ENCODE results near the gene SGCA.

The SGCA gene

DNA sequence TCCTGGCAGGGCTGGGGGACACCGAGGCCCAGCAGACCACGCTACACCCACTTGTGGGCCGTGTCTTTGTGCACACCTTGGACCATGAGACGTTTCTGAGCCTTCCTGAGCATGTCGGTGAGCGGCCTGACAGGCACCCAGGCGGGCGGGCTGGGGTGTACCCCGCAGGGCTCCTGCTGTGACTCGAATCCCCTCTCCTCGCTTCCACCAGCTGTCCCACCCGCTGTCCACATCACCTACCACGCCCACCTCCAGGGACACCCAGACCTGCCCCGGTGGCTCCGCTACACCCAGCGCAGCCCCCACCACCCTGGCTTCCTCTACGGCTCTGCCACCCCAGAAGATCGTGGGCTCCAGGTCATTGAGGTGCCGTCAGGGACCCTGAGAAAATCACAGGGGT, 1.6 kb downstream of the SGCA start:
- no peak for DNase-seq (ENCODE audit: low read depth)

DNA sequence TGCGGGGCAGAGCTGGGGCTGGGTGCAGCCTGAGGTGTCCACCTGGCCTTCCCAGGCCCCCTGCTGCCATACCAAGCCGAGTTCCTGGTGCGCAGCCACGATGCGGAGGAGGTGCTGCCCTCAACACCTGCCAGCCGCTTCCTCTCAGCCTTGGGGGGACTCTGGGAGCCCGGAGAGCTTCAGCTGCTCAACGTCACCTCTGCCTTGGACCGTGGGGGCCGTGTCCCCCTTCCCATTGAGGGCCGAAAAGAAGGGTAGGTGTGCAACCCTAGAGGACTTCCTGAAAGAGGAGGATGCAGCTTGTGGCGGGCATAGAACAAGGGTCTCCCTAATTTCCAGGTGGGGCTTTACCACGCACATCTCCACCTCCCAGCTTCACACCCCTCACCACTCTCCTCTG, 2.5 kb downstream of the SGCA start:
- no peak for DNase-seq (ENCODE audit: low read depth)

DNA sequence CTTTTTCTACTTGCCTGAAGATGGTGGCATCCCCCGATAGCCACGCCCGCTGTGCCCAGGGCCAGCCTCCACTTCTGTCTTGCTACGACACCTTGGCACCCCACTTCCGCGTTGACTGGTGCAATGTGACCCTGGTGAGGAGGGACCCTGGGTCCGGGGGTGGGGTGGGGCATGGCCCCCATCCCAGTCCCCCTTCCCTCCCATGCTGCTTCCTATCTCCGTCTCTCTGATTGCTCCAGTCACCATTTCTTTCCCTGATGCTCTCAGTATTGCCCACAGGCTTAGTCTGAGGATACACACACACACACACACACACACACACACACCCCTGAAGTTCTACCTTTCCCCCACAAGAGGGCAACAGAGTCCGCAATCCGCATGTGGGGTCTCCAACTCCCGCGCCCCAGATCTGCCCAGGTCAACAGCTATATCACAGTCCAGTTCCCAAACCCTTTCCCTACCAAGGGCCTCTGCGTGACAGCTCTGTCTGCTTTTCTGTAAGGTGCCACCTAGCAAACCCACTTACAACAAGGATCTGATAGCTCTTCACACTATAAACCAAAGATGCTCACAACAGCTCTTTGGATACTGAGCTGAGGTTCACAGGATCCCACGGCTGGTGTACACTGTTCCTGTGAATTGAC, 3.4 kb downstream of the SGCA start:
- no peak for DNase-seq (ENCODE audit: low read depth)

DNA sequence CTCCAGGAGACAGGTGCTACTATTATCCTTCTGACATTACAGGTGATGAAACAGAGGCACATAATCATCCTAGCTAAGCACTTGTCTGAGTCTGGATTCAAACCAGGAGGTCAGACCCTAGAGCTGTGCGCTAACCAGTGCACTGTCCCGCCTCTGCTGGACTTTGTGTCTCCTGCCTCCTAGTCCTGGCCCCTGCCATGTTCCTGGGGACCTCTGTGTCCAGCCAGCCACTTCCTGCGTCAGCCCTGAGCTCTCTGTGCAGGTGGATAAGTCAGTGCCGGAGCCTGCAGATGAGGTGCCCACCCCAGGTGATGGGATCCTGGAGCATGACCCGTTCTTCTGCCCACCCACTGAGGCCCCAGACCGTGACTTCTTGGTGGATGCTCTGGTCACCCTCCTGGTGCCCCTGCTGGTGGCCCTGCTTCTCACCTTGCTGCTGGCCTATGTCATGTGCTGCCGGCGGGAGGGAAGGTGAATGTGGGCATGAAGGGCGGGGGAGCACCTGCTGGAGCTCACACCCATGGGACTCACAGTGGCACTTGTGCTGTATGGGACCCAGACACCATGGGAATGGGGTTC, 4.2 kb downstream of the SGCA start:
- no peak for DNase-seq (ENCODE audit: low read depth)

DNA sequence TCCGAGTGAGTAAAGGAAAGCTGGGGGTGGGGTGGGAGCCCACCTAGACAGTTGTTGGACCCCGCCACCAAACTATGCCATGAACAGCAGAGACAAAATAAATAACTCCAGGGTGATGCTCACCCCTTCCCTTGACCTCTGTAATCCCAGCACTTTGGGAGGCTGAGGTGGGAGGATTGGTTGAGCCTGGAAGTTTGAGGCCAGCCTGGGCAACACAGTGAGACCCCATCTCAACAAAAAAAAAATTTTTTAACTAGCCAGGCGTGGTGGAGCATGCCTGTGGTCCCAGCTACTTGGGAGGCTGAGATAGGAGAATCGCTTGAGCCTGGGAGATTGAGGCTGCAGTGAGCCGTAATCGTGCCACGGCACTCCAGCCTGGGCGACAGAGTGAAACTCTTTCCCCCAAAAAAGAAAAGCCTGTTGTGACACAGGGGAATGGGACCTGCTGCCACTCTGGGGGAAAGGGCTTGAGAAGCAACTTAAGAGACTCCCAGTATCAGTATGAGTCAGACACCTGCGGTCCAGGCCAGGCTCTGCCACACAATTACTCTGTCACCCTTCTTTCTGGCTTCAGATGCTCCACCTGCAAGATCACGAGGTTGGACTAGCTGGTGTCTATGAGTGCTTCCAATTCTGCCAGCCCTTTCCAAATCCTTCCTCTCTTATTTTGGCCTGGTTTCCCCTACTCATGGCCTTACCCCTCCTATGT, 5.0 kb downstream of the SGCA start:
- no peak for DNase-seq (ENCODE audit: low read depth)

DNA sequence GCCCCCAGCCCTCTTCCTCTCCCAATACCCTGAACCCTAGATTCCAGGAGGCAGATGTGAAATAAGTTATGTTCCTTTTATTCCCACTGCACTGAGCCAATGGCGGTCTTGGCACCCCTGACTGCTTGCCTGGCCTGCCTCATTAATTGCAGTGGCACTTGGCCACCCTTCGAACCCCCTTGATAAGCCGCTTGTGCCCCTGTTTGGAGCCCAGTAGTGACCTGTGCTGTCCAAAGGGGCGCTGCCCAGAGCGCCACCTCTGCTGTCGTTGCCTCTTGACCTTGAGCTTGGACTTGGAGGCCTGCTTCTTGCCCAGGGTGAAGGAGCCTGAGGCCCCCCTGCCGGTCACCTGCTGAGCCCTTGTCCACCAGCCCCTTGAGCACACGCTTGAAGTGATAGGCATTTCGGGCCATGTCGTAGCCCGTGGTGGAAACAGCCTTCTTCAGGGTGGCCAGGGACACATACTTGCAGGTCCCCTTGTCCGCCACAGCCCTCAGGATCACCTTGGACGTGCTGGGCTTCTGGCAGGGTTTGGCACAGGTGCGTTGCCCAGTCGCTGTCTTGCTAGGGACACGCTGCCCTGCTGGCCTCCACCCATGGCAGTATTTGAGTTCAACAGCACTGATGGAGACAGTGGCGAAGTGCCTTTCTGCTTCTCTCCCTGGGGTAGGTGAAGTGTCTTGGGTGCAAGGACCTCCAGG, 5.7 kb downstream of the SGCA start:
- no peak for DNase-seq (ENCODE audit: low read depth)

DNA sequence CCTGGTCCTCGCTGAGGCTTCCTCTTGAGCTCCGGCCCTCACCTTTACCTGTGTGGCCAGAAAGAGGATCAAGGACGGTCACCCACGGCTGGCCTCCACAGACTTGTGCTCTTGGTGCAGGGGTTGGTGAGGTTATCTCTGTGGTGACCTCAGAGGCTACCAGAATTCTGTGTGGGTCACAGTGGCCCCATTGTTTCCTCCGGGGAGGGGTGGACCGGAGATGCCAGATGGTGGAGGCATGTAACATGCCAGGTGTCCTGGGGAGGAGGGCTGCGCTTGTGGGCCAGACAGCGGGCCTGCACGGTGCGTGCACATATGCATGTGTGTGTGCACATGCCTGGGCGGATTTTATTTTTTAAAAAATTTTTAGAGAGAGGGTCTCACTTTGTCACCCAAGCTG, 6.3 kb downstream of the SGCA start:
- DNase-seq (ENCODE audit: low read depth) = no peak

DNA sequence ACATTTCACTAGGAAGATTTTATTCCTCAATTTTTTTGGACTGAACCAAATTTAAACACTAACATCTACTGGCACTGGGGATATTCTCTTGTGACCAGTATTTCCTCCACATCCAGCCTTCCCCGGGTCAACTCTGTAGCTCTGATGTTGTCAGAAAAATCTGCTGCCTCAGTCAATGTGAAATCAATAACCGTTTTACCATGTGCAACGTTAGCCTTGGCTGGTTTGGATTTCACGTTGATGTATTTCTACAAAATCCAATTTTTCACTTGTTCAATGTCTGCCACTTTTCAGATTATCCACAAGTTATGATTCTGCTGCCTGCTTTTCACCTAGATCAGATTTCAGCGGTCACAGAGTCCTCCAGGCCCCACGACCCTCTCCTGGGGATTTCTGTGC, 7.1 kb downstream of the SGCA start:
- no peak for DNase-seq (ENCODE audit: low read depth)

DNA sequence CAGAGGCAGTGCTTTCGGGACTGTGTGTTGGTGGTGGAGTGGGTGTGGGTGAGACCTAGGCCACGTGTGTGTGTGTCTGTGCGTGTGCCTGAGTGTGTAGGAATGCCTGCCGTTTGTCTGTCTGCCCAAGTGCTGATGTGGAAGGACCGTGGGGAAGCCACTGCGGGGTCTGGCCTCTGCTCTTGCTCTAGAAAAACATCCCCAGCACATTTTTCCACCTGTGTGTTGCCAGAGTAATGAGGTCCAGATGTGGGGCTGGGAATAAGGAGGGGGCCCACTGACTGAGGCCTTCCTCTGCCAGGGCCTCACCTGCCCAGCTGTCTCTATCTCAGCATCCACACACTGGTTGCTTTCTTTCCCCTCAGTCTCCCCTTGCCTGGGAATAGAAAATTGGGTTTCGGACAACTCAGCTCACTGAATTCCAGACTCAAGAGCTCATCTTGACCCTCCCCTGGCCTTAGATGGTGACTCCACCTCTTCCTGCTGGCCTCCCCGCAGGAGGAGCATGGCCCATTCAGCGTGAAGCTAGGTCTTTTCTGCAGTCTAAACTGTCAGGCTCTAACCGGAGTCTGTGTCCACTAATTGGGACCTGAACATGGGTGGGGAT, 7.6 kb downstream of the SGCA start:
- no peak for DNase-seq (ENCODE audit: low read depth)

DNA sequence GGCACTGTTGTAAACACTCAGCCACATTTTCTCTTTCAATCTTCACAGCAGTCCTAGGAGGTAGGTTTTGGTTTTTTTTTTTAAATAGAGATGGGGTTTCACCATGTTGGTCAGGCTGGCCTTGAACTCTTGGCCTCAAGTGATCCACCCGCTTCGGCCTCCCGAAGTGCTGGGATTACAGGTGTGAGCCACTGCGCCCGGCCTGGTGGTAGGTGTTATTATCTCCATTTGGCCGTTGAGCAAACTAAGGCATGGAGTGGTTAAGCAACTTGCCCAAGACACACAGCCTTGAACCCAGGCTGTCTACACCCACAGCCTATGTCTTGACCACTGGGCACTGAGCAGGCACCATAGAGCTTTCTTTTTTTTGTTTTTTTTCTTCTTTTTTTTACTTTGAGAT, 8.6 kb downstream of the SGCA start:
- no peak for DNase-seq (ENCODE audit: low read depth)

DNA sequence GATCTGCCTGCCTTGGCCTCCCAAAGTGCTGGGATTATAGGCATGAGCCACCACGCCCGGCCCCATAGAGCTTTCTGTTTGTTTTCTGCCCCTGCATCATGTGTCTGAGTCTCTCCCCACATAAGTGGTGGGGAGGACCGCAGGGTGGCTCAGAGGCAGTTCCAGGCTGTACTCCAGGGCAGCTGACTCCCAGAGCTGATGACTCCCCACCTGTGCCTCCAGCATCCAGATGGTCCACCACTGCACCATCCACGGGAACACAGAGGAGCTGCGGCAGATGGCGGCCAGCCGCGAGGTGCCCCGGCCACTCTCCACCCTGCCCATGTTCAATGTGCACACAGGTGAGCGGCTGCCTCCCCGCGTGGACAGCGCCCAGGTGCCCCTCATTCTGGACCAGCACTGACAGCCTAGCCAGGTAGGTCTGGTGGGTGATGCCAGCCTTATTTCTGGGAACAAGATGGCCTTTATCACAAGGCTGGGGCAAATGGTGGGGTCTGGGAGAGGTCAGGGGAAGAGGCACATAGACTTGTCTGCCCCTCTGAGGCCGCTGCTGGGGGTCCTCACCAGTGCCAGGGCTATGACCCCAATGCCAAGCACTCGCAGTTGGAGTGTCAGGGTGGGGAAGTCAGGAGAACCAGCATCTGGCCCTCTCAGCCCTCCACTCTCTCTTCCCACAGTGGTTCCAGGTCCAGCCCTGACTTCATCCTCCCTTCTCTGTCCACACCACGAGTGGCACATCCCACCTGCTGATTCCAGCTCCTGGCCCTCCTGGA, 9.4 kb downstream of the SGCA start:
- no peak for DNase-seq (ENCODE audit: low read depth)

DNA sequence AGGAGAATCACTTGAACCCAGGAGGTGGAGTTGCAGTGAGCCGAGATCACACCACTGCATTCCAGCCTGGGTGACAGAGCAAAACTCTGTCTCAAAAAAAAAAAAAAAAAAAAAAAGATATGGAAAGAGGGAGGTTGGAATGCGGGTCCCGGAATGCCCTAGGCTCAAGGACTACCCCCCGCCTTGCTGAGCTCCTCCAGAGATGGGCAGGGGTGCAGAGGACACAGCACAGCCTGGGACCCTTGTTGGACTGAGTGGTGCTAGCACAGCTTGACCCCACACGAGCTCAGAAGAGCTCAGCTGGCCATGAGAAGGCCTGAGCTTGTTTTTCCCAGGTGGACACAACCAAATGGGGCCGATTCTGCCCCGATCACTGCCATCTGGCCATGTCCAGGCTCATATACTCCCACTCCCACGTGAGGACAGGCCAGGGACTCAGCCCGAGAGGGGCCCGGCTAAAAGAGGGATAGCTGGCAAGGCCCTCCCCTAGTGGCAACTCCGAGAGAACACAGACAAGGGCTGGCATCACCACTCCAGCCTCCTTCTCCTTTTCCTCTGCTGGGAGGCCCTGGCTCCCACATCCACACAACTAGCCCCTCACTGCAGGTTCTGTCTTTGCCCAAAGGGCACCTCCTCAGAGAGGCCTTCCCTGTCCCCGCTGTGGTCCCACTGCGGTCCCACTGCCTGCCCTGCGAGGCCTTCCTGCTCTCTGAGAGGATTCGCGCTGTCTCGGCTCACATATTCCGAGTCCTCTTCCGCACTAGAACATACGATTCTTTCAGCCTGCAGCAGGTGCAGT, 11.0 kb downstream of the SGCA start:
- DNase-seq (ENCODE audit: low read depth) = no peak

DNA sequence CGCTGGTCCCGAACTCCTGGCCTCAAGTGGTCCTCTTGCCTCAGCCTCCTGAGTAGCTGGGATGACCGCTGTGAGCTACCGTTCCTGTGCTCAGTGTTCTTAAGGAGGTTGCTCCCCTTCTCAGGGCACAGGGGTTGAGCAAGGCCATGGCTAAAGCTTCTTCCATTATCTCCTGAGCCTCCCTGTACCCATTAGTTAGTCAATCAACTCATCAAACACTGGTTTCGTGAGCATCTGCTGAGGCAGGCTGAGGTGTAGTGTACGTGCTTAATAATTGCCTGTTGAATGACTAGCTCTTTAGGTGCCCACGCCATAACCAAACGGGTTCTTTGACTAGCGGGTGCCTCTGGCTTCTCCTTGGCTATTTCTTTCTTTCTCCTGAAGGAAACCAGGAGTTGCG, 11.7 kb downstream of the SGCA start:
- DNase-seq (ENCODE audit: low read depth) = no peak

DNA sequence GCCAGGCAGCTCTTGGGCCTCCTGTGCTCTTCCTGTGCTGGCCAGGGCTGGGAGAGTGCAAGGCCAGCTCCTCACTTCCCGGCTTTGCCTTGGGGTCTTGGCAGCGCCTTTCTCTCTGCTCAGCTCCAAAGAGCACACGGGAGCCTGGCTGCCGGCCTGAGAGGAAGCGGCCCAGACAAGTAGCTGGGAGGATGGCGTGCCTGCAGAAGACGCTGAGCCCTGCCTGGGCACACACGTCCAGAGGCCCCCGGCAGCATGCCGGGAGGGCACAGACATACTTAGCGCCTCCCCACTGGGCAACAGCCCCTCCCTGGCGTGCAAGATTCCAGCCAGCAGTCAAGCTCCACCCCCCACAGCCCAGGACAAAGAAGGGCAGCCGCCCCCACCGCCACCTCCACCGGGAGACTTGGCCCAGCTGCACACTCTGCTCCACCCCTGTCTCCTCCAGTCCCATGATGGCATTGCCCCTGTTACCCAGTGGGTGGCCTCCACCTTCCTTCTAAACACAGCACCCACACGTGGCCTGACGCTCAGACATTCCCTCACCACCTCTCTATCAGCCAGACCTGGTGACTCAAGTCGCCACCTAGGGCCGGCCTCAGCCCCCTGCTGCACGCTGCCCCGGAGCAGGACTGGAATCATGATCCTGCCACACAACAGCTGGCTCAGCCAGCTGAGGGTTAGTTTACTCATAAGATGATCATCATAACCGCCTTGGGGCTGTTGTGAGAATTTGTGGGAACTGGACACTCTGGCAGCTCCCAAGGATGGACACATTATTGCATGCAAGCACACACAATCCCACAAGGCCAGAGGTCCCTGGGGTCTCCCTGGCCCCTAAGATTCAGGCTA, 12.4 kb downstream of the SGCA start:
- DNase-seq (ENCODE audit: low read depth) = peak; percentile 34

DNA sequence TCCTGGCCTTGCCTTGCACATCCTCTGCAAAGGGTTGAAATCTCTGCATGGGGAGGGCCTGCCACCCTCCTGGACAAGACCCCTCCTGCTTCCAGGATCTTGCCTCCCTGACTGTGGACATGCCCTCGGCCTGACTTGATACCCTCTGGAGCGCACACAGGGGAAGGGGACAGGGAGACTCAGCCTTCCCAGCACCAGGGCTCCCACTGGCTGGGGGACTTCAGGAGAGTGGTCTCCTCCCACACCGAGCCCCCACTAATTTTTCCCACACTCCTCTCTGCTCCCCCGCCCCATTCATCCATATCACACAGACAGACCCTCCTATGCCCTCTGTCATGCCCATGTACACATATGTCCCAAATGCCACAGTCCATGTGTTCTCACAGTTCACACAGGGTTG, 14.3 kb downstream of the SGCA start:
- no peak for DNase-seq (ENCODE audit: low read depth)

DNA sequence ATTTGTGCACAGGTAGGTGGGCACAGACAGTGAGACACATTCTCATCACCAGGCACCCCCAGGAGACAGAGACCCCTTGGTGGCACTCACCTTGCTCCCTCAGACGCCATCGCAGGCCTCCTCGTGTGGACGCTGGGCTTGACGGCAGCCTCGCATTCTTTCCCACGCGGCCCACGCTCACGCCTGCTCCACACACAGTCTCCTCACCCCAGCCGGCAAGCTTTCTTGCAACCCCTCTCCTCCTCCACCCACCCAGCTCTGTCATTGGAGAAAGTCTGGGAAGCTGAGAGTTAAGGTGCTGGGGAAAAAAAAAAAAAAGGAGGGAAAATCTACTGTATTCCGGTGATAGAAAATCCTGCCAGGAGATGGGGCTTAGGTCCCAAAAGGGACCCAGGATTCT, 14.8 kb downstream of the SGCA start:
- DNase-seq (ENCODE audit: low read depth) = no peak

DNA sequence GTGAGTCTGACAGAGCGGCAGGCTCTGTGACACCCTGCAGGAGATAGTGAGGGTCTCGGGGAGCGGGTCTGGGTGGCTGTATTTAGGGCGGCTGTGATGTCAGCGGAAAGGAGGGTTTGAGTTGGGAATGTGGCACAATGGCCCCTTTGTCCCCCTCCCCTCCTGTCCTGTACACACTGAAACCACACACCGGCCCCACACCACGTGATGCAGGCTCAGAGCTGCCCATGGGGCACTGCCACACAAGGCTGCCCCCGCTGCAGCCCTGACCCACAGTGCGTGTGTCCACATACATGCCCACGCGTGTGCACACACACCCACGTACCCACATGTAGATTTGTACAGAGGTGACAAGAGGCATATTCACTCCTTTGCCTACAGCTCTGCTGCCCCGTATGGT, 15.3 kb downstream of the SGCA start:
- DNase-seq (ENCODE audit: low read depth) = no peak

DNA sequence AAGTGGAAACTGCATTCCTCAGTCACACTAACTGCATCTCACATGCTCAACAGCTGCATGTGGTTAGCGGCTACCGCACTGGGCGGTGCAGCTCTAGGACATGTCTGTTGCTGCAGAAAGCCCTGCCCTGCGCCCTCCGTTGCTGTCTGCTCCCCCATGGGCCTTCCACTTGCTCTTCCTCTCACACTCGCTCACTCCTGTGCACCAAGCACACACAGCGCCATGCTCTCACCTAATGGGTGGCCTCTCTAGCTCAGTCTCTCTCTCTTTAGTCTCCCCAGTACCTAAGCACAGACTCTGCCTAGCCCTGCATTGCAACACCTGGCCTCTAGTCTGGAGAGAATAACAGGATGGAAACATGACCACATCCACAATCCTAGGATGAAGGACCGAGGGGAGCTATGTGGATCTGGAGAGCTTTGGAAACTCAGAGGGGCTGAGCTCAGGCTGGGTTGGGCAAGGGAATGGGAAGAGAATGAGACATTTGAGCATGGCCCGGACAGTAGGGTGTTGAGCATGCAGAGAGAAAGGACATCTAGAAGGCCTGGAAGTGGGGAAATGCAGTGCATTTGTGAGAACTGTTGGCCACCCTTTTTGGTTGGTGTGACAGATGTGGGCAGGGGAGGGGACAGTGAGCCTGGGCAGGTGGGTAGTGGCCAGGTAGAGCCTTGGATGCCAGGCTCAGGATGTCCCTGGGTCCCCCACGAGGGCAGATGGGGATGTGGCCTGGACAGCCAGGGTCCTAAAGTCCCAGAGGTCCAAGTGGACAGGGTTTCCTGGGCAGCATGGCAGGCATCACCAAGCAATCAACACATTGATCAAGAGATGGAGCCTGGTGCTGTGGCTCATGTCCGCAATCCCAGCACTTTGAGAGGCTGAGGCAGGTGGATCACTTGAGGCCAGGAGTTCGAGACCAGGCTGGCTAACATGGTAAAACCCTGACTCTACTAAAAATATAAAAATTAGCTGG, 16.1 kb downstream of the SGCA start:
- no peak for DNase-seq (ENCODE audit: low read depth)

Measured in stimulated activated CD4-positive, alpha-beta T cell treated with anti-CD3 and anti-CD28 coated beads, Interleukin-2, amount 100 ng/mL, for 4 hours (primary cell).